Gastroesophageal sphincter (tissue), 2 donors: ENCODE measurements around the gene KDM5C.

Source experiments
- EP300 ChIP-seq: sonication (generic); formaldehyde crosslinking; IDR thresholded peaks from one replicate; pipeline ENCODE4 v1.6.1; 2017; ENCODE audit warnings: antibody characterized with exemption, mild to moderate bottlenecking
- POLR2A ChIP-seq, 2 donors: fragments of 450-650 bp; IDR thresholded peaks; one replicate each; pipeline ENCODE4 v1.6.1; 2017; ENCODE audit warnings: antibody characterized with exemption in 2 of 2, mild to moderate bottlenecking in 2 of 2, moderate library complexity in 1 of 2

DNA sequence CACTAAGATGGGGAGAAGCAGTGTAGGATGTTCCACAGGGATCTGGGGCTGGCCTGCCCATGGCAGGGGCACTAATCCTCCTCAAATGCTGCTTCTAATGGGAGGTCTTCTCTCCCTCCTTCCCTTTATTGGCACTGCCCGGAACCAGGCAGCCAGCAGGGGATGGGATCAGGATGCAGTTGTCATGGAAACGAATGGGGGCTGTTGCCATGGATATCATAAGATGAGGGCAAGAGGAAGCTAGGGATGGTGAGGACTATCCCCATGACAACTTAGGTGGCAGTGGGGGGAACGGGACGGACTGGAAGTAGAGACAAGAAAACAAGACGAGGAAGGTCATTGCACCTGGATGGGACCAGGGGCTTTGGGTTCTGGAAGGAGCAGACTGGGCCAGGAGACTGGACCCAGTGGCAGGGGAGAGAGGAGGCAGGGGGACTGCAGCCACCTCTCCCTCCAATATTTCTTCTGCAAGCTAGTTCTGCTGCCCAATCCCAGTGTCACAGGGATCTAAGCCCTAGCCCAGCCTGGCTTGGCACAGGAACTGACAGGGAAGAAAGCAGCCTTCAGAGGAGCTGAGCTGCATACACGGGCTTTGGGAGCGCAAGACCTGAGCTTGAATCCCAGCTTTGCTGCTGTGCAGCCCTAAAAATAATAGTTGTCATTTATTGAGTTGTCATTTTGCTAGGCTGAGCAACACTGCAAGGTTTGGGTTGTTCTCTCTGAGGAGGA is 37.3 kb upstream of the KDM5C start:
- TF ChIP-seq POLR2A (IDR thresholded peaks at IDR 0.05) (no peak), EP300 (no peak)
